K562 (cell line): ENCODE measurements around the gene PRDM4. TPM values are rescaled to one million over a fixed set of nuclear protein-coding genes. Genes with fewer than 3 reads are reported as not detected.

ENCODE experiments used
- BRCA1 ChIP-seq, 2 experiments: fragments of 450-650 bp in 1 of 2; sonication (generic) in 1 of 2; formaldehyde crosslinking in 1 of 2; IDR thresholded peaks; 2 replicates each; pipeline versions ENCODE4 v1.5.0 to v1.6.1; 2017 to 2020; ENCODE audit warnings: mild to moderate bottlenecking in 1 of 2, missing genetic modification reagents in 1 of 2
- FOXA3 ChIP-seq, 2 experiments: fragments of 450-650 bp in 1 of 2; sonication (generic) in 1 of 2; formaldehyde crosslinking; IDR thresholded peaks in 1 of 2; conservative IDR thresholded peaks in 1 of 2; 2 replicates each; pipeline versions ENCODE4 v1.4.0 to v1.8.0; 2020 to 2022; ENCODE audit warnings: mild to moderate bottlenecking in 2 of 2, missing genetic modification reagents in 1 of 2
- GTF2F1 ChIP-seq: IDR thresholded peaks from 2 replicates; pipeline ENCODE4 v1.6.1; 2011; ENCODE audit warnings: low read depth, low read length, improper control_type of control experiment
- HDAC2 ChIP-seq: fragments of 450-650 bp; IDR thresholded peaks from 2 replicates; pipeline ENCODE4 v1.6.1; 2016; ENCODE audit warnings: mild to moderate bottlenecking
- POLR2B ChIP-seq: fragments of 450-650 bp; IDR thresholded peaks from 2 replicates; pipeline ENCODE4 v1.6.1; 2018; ENCODE audit warnings: low read depth; ENCODE audit not compliant: partially characterized antibody
- POLR2G ChIP-seq: fragments of 200-400 bp; formaldehyde crosslinking; IDR thresholded peaks from 2 replicates; pipeline ENCODE4 v1.6.1; 2017; ENCODE audit warnings: low read depth, mild to moderate bottlenecking, antibody characterized with exemption, low read length, moderate library complexity
- RCOR1 ChIP-seq, 2 experiments: IDR thresholded peaks; 2 replicates each; pipeline ENCODE4 v1.6.1; 2012; ENCODE audit warnings: low read depth in 2 of 2, low read length in 2 of 2, borderline replicate concordance in 1 of 2, improper control_type of control experiment in 1 of 2
- RFX1 ChIP-seq: fragments of 450-650 bp; IDR thresholded peaks from 2 replicates; pipeline ENCODE4 v1.6.1; 2016; ENCODE audit warnings: mild to moderate bottlenecking, moderate library complexity
- SNIP1 ChIP-seq: fragments of 450-650 bp; IDR thresholded peaks from 2 replicates; pipeline ENCODE4 v1.7.1; 2017; ENCODE audit warnings: low read depth, mild to moderate bottlenecking
- SP2 ChIP-seq: IDR thresholded peaks from 2 replicates; pipeline ENCODE4 v1.6.1; 2011; ENCODE audit warnings: mild to moderate bottlenecking, low read depth, low read length, moderate library complexity; ENCODE audit not compliant: poor library complexity, severe bottlenecking; ENCODE audit errors: extremely low read depth
- THAP12 ChIP-seq: fragments of 250-450 bp; sonication (Bioruptor Pico); IDR thresholded peaks from 2 replicates; pipeline ENCODE4 v1.9.0; 2021; ENCODE audit warnings: mild to moderate bottlenecking, inconsistent platforms
- TRIM24 ChIP-seq, 2 experiments: fragments of 450-650 bp; IDR thresholded peaks; 2 replicates each; pipeline ENCODE4 v1.6.1; 2016
- ZBTB12 ChIP-seq: fragments of 250-450 bp; sonication (Bioruptor Pico); IDR thresholded peaks from 2 replicates; pipeline ENCODE4 v1.4.0; 2020
- ZC3H4 ChIP-seq: sonication (generic); formaldehyde crosslinking; IDR thresholded peaks from 2 replicates; pipeline ENCODE4 v1.9.0; 2021; ENCODE audit warnings: missing genetic modification reagents, borderline replicate concordance
- ZNF511 ChIP-seq: sonication (generic); formaldehyde crosslinking; IDR thresholded peaks from 2 replicates; pipeline ENCODE4 v1.8.0; 2022; ENCODE audit warnings: mild to moderate bottlenecking, missing genetic modification reagents
- polyA plus RNA-seq, 8 experiments: library from polyadenylated mRNA; depleted of rRNA in 4 of 8; stranded (reverse) in 5 of 8; unstranded in 3 of 8; fragments of >200 nt; fragmentation: Nextera tagmentation in 2 of 8; fragmentation: Illumina TruSeq in 1 of 8; extraction: Ambion mirVana in 2 of 8; extraction: Trizol in 1 of 8; gene quantifications; 2 replicates each; pipeline versions ENCODE4 v1.2.1 to v1.2.3, GENCODE V29; 2011 to 2014; ENCODE audit warnings: inconsistent platforms in 1 of 8, missing spikeins in 1 of 8
- total RNA-seq, 7 experiments: library from RNA; depleted of rRNA in 6 of 7; stranded (reverse); fragments of >200 nt in 6 of 7; fragmentation: Illumina TruSeq in 2 of 7; extraction: Trizol in 2 of 7; gene quantifications; 2 replicates each; pipeline versions ENCODE4 v1.2.1 to v1.2.3, GENCODE V29; 2011 to 2021; ENCODE audit warnings: low replicate concordance in 1 of 7
- TF ChIP-seq, protein P1 (sequence below): fragments of 450-650 bp; IDR thresholded peaks from 2 replicates; pipeline ENCODE4 v1.6.1; 2017; ENCODE audit warnings: antibody characterized with exemption, mild to moderate bottlenecking
- TF ChIP-seq, protein P2 (sequence below): sonication (generic); formaldehyde crosslinking; IDR thresholded peaks from 2 replicates; pipeline ENCODE4 v1.8.1; 2023; ENCODE audit warnings: mild to moderate bottlenecking, missing genetic modification reagents

The PRDM4 gene
- total and polyA plus RNA-seq, 9 of the 15 experiments (the other 6 are each of a cell fraction or from before 2014, with no cell fraction given), result 5.9 to 26.0 (median 20.0) TPM

- TF ChIP-seq ZNF511 (CRISPR knock-in tag) (peak; percentile 91), RFX1 (peak; percentile 75), POLR2G (peak; percentile 90), BRCA1 (IDR thresholded peaks at IDR 0.05) (no peak), BRCA1 (CRISPR knock-in tag; IDR thresholded peaks at IDR 0.05) (no peak), ZC3H4 (CRISPR knock-in tag) (no peak), RCOR1 (IDR thresholded peaks at IDR 0.05; ENCODE audit: borderline replicate concordance in 1 of 2, low read depth in 2 of 2, low read length in 2 of 2) (peak in 1 of 2 experiments; percentile 40; a peak in 1 of 4 replicates), THAP12 (CRISPR knock-in tag) (peak; percentile 25; the same call in 1 of the 2 replicates), POLR2B (peak; percentile 77), SNIP1 (no peak), TRIM24 (IDR thresholded peaks at IDR 0.05) (no peak), HDAC2 (peak; percentile 88), ZBTB12 (CRISPR knock-in tag) (peak; percentile 98), FOXA3 (CRISPR knock-in tag; conservative IDR thresholded peaks at IDR 0.05 in 1 of 2, IDR thresholded peaks at IDR 0.05 in 1 of 2) (peak in 1 of 2 experiments; percentile 73; a peak in 2 of 4 replicates), GTF2F1 (peak; percentile 86; the same call in 1 of the 2 replicates), SP2 (no peak)
- TF ChIP-seq, protein P1, sequence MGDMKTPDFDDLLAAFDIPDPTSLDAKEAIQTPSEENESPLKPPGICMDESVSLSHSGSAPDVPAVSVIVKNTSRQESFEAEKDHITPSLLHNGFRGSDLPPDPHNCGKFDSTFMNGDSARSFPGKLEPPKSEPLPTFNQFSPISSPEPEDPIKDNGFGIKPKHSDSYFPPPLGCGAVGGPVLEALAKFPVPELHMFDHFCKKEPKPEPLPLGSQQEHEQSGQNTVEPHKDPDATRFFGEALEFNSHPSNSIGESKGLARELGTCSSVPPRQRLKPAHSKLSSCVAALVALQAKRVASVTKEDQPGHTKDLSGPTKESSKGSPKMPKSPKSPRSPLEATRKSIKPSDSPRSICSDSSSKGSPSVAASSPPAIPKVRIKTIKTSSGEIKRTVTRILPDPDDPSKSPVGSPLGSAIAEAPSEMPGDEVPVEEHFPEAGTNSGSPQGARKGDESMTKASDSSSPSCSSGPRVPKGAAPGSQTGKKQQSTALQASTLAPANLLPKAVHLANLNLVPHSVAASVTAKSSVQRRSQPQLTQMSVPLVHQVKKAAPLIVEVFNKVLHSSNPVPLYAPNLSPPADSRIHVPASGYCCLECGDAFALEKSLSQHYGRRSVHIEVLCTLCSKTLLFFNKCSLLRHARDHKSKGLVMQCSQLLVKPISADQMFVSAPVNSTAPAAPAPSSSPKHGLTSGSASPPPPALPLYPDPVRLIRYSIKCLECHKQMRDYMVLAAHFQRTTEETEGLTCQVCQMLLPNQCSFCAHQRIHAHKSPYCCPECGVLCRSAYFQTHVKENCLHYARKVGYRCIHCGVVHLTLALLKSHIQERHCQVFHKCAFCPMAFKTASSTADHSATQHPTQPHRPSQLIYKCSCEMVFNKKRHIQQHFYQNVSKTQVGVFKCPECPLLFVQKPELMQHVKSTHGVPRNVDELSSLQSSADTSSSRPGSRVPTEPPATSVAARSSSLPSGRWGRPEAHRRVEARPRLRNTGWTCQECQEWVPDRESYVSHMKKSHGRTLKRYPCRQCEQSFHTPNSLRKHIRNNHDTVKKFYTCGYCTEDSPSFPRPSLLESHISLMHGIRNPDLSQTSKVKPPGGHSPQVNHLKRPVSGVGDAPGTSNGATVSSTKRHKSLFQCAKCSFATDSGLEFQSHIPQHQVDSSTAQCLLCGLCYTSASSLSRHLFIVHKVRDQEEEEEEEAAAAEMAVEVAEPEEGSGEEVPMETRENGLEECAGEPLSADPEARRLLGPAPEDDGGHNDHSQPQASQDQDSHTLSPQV, result no peak; the same call in 1 of the 2 replicates
- TF ChIP-seq, protein P2, sequence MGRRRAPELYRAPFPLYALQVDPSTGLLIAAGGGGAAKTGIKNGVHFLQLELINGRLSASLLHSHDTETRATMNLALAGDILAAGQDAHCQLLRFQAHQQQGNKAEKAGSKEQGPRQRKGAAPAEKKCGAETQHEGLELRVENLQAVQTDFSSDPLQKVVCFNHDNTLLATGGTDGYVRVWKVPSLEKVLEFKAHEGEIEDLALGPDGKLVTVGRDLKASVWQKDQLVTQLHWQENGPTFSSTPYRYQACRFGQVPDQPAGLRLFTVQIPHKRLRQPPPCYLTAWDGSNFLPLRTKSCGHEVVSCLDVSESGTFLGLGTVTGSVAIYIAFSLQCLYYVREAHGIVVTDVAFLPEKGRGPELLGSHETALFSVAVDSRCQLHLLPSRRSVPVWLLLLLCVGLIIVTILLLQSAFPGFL (CRISPR knock-in tag), result no peak
Observed at GRCh38 chr12:107685360-107686248, 75.3 kb downstream of the PRDM4 start, which contains the start of gene PWP1 (continued).
